GM19099 (cell line): ENCODE data around the gene GALNT7.

Experiments used
- POLR2A ChIP-seq: IDR thresholded peaks from 3 replicates; pipeline ENCODE4 v1.6.1; 2011; ENCODE audit warnings: low read depth; ENCODE audit not compliant: insufficient read length; ENCODE audit errors: extremely low read depth

The GALNT7 gene, protein sequence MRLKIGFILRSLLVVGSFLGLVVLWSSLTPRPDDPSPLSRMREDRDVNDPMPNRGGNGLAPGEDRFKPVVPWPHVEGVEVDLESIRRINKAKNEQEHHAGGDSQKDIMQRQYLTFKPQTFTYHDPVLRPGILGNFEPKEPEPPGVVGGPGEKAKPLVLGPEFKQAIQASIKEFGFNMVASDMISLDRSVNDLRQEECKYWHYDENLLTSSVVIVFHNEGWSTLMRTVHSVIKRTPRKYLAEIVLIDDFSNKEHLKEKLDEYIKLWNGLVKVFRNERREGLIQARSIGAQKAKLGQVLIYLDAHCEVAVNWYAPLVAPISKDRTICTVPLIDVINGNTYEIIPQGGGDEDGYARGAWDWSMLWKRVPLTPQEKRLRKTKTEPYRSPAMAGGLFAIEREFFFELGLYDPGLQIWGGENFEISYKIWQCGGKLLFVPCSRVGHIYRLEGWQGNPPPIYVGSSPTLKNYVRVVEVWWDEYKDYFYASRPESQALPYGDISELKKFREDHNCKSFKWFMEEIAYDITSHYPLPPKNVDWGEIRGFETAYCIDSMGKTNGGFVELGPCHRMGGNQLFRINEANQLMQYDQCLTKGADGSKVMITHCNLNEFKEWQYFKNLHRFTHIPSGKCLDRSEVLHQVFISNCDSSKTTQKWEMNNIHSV

DNA sequence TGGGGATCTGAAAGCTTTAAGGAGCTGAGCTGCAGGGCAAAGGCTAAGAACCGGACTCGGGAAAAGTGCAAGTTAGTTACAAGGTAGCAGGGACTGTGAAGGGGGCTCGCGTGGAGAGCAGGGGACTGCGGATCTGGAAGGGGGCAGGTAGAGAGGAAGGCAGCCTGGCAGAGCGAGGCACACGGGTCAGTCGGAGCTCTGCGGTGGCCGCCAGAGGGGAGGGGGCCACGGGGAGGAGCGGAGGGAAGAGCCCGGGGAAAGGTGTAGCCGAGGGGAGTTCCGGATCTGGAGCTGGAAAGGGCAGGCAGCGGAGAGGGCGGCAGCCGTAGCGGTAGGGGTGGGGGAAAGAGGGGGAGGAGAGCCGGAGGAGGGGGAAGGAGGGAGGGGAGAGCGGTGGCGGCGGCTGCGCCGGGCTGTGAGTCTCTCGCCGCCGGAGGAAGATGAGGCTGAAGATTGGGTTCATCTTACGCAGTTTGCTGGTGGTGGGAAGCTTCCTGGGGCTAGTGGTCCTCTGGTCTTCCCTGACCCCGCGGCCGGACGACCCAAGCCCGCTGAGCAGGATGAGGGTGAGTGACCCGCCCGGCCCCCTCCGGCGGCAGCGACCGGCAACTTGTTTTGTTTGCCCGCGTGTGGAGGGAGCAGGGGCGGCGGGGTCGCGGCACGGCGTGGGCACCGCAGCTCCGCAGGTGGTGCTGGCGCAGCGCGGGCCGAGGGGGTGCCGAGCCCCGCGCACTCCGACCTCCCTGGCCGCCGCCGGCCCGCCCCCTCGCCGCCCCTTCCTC is at the start of gene GALNT7:
Gene GALNT7, plus strand, starts transcription at position 416 of the 782 bp plus-strand sequence. Its CDS starts 25 bp downstream, at position 441.
- TF ChIP-seq POLR2A: peak; percentile 55

DNA sequence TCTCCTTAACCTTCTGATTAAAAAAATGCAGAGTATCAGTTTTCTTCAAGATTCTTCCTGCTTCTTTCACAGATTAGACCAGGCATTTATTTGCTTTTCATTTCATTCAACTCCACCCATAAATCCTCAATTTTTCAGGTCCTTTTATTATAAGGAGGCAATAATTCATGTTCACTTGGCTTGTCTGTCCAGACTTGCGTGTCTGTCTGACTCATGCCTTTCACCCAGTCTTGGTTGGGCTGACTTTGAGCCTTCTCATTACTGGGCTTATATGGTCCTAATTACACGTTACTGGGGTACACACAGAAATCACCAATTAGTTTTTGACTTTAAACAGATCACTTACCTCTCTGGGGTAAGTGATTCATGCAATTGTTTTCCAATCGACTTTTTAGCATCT is 48.8 kb upstream of the GALNT7 start:
- no peak for TF ChIP-seq POLR2A

DNA sequence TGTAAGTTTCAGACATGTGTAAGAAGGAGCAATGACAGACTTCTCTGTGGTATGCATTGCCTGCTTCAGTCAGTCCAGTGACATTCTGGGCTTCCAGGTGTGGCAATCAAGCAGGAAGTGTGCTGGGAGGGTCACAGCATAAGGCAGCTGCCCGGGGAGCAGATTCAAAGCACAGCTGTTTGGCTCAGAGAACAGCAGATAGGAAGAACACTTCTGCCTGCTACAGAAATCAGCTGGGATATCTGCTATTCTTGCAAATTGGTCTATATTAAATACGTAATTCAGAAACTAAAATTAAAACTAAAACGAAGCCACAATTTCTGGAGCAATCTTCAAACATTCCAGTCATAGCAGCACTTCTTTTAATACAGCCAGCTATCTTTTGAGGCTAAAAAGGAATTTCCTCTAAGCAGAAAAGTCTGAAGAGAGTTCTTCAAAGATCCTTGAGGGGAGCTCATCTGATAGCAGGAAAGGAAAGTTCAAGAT is 47.5 kb upstream of the GALNT7 start:
- TF ChIP-seq POLR2A: no peak

DNA sequence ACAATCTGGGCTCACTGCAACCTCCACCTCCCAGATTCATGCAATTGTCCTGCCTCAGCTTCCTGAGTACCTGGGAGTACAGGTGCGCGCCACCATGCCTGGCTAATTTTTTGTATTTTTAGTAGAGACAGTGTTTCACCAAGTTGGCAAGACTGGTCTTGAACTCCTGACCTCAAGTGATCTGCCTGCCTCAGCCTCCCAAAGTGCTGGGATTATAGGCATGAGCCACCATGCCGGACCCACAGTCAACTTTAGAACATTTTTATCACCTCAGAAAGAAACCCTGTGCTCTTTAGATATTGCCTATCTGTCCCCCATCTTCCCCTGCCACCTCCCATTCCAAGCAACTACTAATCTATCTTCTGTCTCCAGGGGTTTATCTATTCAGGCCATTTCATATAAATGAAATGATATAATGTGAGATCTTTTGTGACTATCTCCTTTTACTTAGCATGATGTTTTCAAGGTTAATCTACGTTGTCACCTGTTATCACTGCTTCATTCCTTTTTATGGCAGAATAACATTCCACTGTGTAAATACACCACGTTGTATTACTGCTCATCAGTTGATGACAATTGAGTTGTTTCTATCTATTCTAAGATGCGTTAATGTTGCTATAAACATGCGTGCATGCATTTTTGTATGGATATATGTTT is 44.3 kb upstream of the GALNT7 start:
- TF ChIP-seq POLR2A: no peak

DNA sequence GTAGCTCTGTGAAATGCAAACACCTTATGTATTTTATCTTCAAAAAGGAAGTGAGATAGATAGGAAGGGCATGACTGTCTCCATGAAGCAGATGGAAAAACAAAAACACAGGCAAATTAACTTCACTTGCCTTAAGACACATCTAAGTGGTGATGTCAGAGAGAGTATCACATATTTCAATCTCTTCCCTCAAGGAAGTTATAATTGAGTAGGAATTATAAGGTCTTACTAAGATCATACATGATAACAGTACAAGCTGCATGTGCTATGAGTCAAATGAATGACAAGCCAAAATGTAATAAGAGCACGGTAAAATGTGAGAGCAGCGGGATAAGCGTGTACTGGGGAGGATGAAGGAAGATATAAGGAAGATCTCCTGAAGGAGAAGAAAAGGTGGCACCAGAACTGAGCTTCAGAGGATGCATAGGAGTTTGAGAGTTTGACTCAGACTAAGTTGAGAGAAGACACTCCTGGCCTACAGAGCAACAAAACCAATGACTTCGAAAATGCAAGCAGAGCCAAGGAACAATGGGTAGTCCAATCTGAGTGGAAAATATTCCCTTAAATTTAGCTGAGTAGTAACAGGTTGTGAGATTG is 43.3 kb upstream of the GALNT7 start:
- TF ChIP-seq POLR2A: no peak

DNA sequence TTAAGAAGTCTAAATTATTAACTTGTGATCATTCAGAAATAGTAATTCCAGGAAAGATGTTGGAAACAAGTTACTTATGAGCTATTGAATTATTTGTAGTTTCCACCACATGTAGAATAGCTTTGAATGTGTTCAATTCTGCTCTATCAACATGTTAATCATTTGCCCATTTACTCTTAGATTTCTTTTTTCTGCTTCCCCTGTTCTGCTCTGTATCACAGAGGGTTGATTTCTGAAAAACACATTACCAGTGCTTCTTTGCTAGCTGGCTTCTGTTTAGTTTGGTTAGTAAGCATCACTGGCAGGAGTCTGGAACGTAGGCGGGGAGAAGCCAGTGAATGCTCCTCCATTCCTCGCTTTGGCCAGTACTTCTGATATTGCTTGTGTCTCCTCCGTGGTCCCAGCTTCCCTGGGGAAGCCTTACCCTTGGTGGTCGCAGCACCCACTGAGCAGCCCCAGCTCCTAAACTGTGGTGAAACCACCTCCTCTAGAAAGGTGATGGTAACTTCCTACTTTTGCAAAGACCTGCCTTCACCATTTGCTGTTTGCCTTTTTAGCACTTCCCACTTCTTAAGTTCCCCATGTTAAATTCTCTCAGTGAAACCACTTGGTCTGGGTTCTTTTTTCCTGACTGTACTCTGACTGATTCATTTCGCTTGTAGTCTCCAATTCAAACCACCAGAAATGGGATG is 40.3 kb upstream of the GALNT7 start:
- no peak for TF ChIP-seq POLR2A

DNA sequence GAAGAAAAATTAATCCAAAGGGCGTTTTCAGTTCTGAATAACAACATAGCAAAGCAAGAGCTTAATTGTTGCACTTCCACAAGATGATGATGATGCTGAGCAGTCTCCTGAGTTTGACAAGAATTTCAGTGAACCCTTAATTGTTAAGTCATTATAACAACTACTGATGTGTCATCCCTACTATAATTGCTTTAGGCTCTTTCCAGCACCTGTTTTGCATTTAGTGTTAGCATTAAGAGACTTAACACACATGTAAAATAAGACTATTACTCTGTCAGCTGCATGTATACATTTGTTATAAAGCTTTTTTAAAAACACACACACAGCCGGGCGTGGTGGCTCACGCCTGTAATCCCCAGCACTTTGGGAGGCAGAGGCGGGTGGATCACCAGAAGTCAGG is 37.9 kb upstream of the GALNT7 start:
- no peak for TF ChIP-seq POLR2A

DNA sequence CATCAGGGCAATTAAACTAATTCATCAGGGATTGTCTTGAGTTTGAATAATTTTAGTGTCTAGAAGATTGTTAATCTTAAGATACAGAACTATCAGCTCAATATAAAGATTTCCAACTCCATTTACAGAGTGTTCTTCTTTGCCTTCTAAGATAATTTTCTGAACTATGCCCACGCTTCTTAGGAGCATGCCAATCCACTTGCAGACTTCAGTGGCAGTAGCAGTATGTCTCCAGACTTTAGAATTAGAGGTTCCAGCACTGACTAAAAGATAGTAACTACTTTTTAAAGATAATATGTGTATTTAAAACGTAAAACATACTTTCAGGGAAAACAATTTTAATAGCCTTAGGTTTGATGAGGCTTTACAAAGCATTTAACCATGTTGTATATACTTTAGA is 34.2 kb upstream of the GALNT7 start:
- no peak for TF ChIP-seq POLR2A

DNA sequence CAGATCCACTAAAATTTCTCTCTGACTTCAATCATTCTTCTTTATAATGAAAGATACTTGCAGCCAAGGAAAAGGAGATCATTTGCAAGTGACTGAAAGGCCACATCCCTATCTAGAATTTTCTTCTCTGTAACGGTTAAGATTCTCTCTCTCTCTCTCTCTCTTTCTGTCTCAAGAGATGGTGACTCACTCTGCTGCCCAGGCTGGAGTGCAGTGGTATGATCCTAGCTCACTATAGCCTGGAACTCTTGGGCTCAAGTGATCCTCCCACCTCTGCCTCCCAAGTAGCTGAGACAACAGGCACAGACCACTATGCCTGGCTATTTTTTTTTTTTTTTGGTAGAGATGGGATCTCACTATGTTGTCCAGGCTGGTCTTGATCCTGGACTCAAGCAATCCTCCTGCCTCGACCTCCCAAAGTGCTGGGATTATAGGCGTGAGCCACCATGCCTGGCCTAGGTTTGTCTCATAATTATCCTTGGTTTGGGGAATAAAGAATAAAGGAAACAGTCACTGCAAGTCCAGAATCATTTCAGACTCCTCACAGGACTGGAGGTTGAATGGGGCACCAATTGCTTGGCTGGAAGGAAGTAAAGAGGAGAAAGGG is 33.3 kb upstream of the GALNT7 start:
- TF ChIP-seq POLR2A: no peak

DNA sequence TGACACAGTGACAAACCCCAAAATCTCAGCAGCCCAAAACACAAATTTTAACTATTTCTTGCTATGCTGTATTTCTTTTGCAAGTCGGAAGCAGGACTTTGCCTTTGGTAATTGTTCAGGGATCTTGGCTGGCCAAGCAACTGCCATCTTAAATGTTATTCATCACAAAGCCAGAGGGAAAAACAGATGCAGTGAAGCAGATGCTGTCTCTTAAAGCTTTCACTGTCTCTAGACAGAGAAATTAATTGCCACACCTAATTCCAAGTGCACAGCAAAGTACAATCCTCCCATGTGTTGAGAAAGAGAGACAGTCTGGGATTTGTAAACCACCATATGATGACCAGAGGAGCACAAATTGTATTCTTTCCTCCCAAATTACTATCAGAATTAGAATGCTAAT is 30.0 kb upstream of the GALNT7 start:
- TF ChIP-seq POLR2A: no peak

DNA sequence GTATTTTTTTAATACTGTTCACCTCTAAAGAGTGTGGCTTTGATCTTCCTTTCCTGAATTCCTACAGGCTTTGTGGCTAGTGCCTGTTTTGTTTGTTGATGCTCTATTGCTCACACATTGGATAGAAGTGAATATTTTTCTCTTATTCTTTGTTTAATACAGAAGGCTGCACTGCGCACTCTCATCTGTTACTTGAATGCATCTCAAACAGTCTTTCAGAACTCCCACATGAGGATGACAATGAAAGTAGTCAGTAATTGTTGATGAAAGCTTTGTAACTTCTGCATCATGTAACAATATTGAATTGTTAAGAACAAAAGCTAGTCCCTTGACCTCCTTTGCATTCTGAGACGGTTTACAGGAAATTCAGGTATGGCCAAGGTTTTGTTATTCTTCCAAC is 29.1 kb upstream of the GALNT7 start:
- no peak for TF ChIP-seq POLR2A

DNA sequence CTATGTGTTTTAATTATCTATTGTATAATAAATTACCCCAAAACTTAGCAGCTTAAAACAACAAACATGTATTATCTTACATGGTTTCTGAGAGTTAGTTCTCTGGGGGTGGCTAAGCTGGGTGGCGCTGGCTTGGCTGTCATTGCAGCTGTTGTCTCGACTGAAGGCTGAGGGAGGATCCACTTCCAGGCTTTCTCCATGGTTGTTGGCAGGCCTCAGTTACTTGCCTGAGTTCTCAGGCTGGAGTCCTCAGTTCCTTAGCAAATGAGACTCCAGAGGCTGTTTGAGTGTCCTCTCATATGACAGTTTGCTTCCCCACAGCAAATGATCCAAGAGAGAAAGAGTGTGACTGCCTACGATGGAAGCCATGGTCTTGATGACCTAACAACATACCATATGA is 23.5 kb upstream of the GALNT7 start:
- TF ChIP-seq POLR2A: no peak

DNA sequence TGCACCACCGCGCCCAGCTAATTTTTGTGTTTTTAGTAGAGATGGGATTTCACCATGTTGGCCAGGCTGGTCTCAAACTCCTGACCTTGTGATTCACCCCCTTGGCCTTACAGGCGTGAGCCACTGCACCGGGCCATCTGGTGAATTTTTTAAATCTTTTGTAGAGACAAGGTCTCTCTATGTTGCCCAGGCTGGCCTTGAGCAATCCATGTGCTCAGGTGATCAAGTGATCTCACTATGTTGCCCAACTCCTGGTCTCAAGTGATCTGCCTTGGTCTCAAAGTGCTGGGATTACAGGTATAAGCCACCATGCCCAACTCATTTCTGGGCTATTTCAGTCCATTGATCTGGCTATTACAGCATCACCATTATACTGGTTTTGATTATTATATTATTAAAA is 22.2 kb upstream of the GALNT7 start:
- TF ChIP-seq POLR2A: no peak

DNA sequence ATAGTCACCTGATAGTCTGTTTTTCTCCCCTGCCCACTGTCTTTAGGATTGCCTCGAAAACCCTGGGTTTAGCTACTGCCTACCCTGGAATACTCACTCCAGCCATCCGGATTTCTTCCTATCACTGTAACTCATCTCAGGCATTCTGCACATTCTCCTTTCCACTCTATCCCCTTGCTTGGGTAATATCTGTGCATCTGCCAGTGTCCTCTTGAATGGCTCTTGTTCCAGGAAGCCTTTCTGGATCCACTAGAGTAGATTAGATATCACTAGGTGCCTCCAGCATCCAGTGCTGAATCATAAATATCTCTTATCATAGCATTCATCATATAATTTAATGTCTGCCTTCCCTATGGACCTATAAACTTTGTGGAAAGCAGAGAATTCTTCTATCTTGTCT is 17.1 kb upstream of the GALNT7 start:
- no peak for TF ChIP-seq POLR2A

DNA sequence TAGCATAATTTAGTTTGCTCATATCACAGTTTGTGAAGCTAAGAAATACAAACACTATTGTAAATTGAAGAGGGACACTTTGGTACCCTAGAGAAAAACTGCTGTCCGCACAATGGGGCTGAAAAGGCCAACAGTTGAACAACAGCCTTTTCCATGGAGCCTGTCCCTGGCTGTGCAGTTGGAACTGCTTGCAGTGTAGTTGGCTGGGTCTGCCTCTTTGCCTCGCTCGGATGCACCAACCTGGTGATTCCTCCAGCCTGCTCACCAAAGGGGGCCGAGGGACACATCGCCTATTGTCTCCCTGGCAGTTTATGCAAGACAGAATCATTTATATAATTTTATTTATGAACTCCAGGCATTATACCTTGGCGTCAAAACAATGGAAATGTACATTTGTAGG is 16.5 kb upstream of the GALNT7 start:
- TF ChIP-seq POLR2A: no peak
